WI38 (cell line): ENCODE measurements around the gene TAB2.
"Not testable (repeated sequence)": the region's sequence is repeated elsewhere in the genome, so short reads cannot be mapped to it uniquely, and the experiment has no call there.

Experiments
- H3K4me3 ChIP-seq: 2 replicates; pipeline ENCODE4 v1.5.1; 2011; ENCODE audit warnings: low read depth, mild to moderate bottlenecking, control low read depth, low read length
- CTCF ChIP-seq: IDR thresholded peaks from 2 replicates; pipeline ENCODE4 v1.5.1; 2012; ENCODE audit warnings: low read depth, mild to moderate bottlenecking, control low read depth, low read length

TAB2 gene

GRCh38 chr6:149340200-149340599 lies 22.7 kb downstream of the TAB2 start:
- H3K4me3 ChIP-seq = no peak overlapping the region
- no peak for TF ChIP-seq CTCF

- no peak for TF ChIP-seq CTCF
- H3K4me3 ChIP-seq = no peak overlapping the region
Observed at GRCh38 chr6:149342525-149342924, 25.0 kb downstream of the TAB2 start.

DNA sequence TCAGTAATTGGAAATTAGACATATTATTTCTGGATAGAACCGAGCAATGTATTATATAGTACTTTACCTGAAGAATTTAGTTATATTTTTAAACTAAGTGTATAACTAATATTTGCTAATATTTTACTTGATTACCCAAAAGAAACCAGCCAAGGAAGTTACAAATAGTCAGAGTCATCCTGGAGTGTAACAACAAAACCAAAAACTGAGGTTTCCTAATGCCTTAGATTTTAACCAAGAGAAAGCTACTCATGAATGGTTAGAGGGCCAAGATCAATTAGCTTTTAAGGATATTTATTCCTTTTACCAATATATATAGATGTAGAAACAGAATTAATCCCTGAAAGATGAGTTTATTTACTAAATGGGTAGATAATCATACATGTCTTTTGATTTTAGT lies 26.0 kb downstream of the TAB2 start:
- no peak for TF ChIP-seq CTCF
- no peak overlapping the region for H3K4me3 ChIP-seq

- H3K4me3 ChIP-seq = no peak overlapping the region
- no peak for TF ChIP-seq CTCF
Observed at GRCh38 chr6:149346078-149346477, 28.6 kb downstream of the TAB2 start.

DNA sequence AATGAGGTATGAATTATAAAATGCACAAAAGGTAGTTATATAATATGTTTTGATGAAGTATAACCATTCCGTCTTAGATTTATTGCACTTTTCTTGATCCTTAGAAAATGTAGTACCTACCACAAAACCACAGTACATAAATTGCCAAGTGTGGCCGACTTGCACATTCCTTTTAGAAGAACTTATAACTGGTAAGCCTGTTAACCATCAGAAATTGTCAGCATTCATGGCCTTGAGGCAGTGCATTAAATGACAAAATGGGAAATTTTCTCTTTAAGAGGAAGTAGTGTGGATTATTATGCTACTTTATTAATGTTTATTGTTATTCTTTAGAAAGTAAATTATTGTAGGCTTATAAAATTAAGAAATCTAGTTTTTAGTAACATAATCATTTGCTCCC lies 29.6 kb downstream of the TAB2 start:
- no peak for TF ChIP-seq CTCF
- no peak overlapping the region for H3K4me3 ChIP-seq

DNA sequence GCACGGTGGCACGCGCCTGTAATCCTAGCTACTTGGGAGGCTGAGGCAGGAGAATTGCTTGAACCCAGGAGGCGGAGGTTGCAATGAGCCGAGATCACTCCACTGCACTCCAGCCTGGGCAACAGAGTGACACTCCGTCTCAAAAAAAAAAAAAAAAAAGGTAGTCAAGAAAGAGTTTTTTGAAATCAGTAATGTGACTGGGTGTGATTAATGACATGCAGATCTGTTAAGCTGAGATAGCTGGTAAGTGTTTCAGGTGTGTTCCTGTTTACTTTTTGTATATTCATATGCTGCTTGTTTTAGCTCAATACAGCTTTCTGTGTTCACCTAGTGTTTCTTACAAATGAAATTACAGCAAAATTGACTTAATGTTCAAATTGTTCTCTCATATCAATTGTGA lies 31.8 kb downstream of the TAB2 start:
- not testable (repeated sequence) for H3K4me3 ChIP-seq

DNA sequence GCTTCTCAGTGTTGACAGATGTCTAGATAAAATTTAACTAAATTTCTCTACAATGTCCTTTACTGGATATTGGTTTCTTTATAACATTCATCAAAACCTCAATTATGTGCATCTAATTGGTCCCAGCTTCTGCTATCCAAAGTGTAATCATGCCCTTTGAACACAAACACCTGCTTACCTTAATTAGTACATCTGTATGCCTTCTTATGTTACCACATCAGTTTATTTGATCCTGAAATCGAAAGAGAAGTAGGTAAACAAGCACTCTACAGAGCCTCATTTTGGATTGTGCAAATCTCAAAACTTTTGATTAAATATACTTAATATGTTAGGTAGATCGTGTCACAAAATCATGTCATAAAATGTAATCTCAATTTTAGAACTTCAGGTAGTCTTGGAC lies 36.5 kb downstream of the TAB2 start:
- H3K4me3 ChIP-seq = no peak overlapping the region
- no peak for TF ChIP-seq CTCF

DNA sequence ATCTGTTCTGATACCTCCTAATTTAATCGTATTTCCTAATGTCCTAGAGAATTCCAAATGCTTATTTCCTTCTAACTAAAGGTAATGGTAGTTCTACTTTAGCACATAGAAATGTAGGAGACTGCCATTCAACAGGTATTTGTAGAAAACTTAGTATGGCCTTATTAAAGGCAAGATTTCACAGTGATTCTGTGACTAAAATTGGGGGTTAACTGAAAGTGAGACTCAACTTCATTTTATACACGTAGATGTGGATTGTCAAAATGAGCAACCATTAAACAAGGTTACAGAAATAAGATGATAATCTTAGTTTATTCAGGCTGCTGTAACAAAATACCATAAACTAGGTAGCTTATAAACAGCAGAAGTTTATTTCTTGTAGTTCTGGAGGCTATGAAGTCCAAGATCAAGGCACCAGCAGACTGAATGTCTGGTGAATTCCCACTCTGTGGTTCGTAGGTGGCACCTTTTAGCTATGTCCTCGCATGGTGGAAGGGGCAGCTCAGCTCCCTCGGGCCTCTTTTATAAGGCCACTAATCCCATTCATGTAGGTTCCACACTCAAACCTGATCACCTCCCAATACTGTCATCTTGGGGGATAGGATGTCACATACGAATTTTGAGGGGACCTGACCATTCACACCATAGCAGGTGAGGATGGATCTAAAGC lies 38.7 kb downstream of the TAB2 start:
- TF ChIP-seq CTCF = no peak
- H3K4me3 ChIP-seq = no peak overlapping the region
